Mesodermal cell (in vitro differentiated cells): Measurements from ENCODE around the gene TIAM1.

Experiments used
- H3K27ac ChIP-seq: 2 replicates; pipeline ENCODE4 v1.7.0; 2013; ENCODE audit warnings: mild to moderate bottlenecking, low read depth, low read length, moderate library complexity; ENCODE audit not compliant: severe bottlenecking
- H3K36me3 ChIP-seq: 2 replicates; pipeline ENCODE4 v1.7.1; 2013; ENCODE audit warnings: mild to moderate bottlenecking, low read length, moderate library complexity; ENCODE audit not compliant: control insufficient read depth, insufficient read depth
- H3K4me1 ChIP-seq: one replicate; pipeline ENCODE4 v1.7.1; 2013; ENCODE audit warnings: mild to moderate bottlenecking, low read length; ENCODE audit not compliant: insufficient read depth, control insufficient read depth, poor library complexity, severe bottlenecking
- H3K4me3 ChIP-seq: 2 replicates; pipeline ENCODE4 v1.7.0; 2013; ENCODE audit warnings: low read length, control low read depth, mild to moderate bottlenecking; ENCODE audit not compliant: insufficient read depth, poor library complexity, severe bottlenecking; ENCODE audit errors: extremely low read depth
- H3K9me3 ChIP-seq: 2 replicates; pipeline ENCODE4 v1.7.1; 2013; ENCODE audit warnings: mild to moderate bottlenecking, low read length, moderate library complexity; ENCODE audit not compliant: control insufficient read depth
- WGBS, 2 experiments: methylation state at CpG; one replicate each; pipeline ENCODE4 v1.1.5; 2013; ENCODE audit warnings: missing lambda C conversion rate in 2 of 2; ENCODE audit not compliant: insufficient coverage in 2 of 2; 5-methylcytosine and 5-hydroxymethylcytosine counted together

Gene TIAM1

DNA sequence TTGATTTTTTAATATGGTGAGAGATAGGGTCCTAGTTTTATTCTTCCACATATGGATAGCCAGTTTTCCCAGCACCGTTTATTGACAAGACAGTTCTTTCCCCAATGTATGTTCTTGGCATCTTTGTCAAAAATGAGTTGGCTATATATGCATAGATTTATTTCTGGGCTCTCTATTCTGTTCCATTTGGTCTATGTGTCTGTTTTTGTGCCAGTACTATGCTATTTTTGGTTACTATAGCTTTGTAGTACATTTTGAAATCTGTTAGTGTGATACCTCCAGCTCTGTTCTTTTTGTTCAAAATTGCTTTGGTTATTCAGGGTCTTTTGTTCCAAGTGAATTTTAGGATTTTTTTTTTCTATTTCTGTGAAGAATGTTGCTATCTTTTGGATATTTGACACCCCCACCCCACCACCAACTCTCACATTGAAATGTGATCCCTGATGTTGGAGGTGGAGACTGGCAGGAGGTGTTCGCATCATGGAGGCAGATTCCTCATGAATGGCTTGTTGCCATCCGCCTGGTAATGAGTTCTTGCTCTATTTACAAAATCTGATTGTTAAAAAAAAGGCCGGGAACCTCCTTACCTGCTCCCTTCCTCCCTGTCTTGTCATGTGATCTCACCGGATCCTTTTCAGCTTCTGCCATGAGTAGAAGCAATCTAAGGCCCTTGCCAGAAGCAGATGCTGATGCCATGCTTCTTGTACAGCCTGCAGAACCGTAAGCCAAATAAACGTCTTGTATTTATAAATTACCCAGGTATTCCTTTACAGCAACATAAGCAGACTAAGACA lies 251.0 kb downstream of the TIAM1 start:
- no peak overlapping the region for H3K4me3 ChIP-seq
- H3K27ac ChIP-seq: no peak overlapping the region
- WGBS, 2 experiments: 84 to 93% methylated on average over 4 of the region's 7 CpGs
- H3K4me1 ChIP-seq: no peaks in the 10 kb centered on the region
- no peaks in the 10 kb centered on the region for H3K36me3 ChIP-seq
- no peaks in the 10 kb centered on the region for H3K9me3 ChIP-seq

DNA sequence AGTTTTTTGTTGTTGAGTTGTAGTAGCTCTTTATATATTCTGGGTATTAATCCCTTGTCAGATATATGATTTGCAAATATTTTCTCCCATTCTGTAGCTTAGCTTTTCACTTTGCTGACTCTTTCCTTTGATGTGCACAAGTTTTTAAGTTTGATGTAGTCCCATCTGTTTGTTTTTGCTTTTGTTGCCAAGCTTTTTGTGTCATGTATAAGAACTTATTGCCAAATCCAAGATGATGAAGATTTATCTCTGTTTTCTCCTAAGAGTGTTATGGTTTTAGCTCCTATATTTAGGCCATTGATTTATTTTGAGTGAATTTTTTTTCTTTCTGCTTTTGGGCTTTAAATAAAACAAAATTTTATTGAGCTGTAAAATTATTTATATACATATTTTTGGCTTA lies 253.7 kb downstream of the TIAM1 start:
- no peaks in the 10 kb centered on the region for H3K4me1 ChIP-seq
- no peak overlapping the region for H3K4me3 ChIP-seq
- H3K9me3 ChIP-seq: no peaks in the 10 kb centered on the region
- no peaks in the 10 kb centered on the region for H3K36me3 ChIP-seq
- H3K27ac ChIP-seq: no peak overlapping the region

DNA sequence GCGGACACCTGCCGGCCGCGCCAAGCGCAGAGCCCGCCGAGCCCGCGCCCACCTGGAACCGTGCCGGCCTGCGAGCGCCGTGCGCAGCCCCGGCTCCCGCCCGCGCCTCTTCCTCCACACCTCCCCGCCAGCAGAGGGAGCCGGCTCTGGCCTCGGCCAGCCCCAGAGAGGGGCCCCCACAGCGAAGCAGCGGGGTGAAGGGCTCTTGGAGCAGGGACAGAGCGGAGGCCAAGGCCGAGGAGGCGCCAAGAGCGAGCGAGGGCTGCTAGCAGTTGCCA lies 255.6 kb downstream of the TIAM1 start:
- WGBS, 2 experiments: 76 to 94% methylated on average over 11 to 24 of the region's 29 CpGs
- no peaks in the 10 kb centered on the region for H3K9me3 ChIP-seq
- no peak overlapping the region for H3K4me3 ChIP-seq
- no peaks in the 10 kb centered on the region for H3K4me1 ChIP-seq
- no peaks in the 10 kb centered on the region for H3K36me3 ChIP-seq
- no peak overlapping the region for H3K27ac ChIP-seq

DNA sequence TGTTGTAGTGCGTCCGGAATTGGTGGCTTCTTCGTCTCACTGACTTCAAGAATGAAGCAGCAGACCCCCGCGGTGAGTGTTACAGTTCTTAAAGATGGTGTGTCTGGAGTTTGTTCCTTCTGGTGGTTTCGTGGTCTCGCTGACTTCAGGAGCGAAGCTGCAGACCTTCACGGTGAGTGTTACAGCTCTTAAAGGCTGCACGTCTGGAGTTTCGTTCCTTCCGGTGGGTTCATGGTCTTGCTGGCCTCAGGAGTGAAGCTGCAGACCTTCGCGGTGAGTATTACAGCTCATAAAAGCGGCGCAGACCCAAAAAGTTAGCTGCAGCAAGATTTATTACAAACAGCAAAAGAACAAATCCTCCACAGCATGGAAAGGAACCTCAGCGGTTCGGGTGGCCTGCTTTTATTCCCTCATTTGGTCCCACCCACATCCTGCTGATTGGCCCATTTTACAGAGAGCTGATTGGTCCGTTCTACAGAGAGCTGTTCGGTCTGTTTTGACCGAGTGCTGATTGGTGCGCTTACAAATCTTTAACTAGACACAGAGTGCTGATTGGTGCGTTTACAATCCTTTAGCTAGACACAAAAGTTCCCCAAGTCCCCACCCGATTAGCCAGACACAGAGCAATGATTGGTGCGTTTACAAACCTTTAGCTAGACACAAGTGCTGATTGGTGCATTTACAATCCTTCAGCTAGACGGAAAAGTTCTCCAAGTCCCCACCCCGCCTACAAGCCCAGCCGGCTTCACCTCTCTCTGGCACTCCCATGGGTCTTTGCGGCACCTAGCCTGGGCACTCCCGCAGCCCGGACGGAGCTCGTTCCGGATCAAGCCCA lies 256.2 kb downstream of the TIAM1 start:
- H3K36me3 ChIP-seq: no peaks in the 10 kb centered on the region
- no peak overlapping the region for H3K4me3 ChIP-seq
- 89 to 91% methylated on average over 25 to 34 of the region's 34 CpGs for WGBS, 2 experiments

DNA sequence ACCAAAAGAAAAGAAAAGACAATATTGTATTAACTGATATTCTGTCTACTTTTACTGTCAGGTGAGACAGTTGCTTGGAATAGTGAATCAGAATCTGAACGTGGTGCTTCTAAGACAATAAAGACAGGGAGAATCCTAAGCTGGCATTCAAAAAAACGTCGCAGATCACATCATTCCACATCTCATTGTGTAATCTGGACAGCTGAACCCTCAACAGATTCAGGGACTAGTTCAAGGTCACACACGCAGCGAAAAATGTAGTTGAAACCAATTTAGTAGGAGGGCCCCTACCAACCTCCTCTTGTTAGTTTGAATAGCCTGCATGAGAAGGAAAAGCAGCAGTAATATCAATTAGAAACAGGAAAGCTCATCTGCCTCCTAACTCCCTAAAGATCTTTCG lies 259.4 kb downstream of the TIAM1 start:
- WGBS, 2 experiments: 90 to 94% methylated on average over 2 to 4 of the region's 6 CpGs
- no peak overlapping the region for H3K27ac ChIP-seq
- no peaks in the 10 kb centered on the region for H3K9me3 ChIP-seq
- H3K36me3 ChIP-seq: no peaks in the 10 kb centered on the region
- no peak overlapping the region for H3K4me3 ChIP-seq
- no peaks in the 10 kb centered on the region for H3K4me1 ChIP-seq

More for the DNA sequence above, 256.2 kb downstream of the TIAM1 start:
- no peak overlapping the region for H3K27ac ChIP-seq
- H3K9me3 ChIP-seq: no peaks in the 10 kb centered on the region
- H3K4me1 ChIP-seq: no peaks in the 10 kb centered on the region

DNA sequence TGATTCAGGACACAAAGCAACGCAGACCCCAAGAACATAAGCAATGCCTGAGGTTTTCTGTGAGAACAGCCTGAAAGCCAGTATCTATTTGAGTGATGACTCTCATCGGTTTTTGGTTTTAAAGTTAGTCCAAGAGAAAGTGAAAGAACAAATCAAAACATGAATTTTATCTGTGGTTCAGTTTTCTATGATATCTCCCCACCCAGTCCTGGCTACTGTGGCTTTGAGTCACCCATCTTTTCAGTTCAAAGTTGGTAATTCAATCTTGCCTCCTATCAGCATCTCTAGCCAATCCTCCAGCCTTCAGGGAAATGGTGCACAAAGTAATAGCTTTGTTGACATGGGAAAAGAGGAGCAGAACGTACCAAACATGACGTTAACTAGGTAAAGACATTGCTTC lies 265.3 kb downstream of the TIAM1 start:
- Histone ChIP-seq H3K36me3 (no peaks in the 10 kb centered on the region), H3K27ac (no peak overlapping the region), H3K4me3 (no peak overlapping the region), H3K4me1 (no peaks in the 10 kb centered on the region), H3K9me3 (no peaks in the 10 kb centered on the region)
- WGBS, 2 experiments: 78 to 85% methylated on average over 3 of the region's 4 CpGs

DNA sequence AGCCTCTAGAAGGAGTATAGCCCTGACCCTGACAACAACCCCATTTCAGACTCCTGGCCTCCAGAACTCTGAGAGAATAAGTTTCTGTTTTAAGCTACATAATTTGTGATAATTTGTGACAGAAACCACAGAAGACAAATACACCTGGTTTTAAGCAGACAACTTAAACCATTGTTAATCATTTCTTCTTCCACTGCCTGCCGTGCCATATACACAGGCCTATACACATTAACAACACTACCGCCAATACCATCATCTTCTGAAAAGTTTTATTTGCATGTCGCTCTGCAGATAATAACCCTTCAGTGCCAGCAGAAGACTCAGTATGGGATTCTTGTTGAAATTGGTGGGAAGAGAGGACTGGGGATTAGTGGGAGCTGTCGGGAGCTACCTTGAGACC lies 265.8 kb downstream of the TIAM1 start:
- Histone ChIP-seq H3K27ac (no peak overlapping the region), H3K36me3 (no peaks in the 10 kb centered on the region), H3K4me1 (no peaks in the 10 kb centered on the region), H3K4me3 (no peak overlapping the region), H3K9me3 (no peaks in the 10 kb centered on the region)
- WGBS, 2 experiments: 78 to 100% methylated on average over 1 to 3 of the region's 4 CpGs

DNA sequence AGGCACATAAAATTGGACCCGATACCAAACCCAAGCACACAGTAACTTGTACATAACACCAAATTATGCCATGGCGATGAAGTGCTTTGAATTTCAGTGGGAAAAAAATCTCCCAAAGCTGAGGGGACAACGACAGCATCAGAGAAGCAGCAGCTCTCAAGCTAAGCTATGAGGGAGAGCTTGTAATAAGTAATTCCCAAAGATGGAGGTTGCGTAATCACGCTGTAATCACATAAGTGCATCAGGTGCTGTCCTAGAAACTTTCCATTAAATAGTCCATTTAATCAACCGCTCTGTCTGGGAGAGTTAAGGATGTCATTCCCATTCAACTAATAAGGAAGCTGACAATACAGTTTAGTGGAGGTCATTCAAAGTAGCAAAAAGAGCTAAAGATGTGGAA lies 268.2 kb downstream of the TIAM1 start:
- Histone ChIP-seq H3K9me3 (no peaks in the 10 kb centered on the region), H3K4me1 (no peaks in the 10 kb centered on the region), H3K4me3 (no peak overlapping the region), H3K27ac (no peak overlapping the region), H3K36me3 (no peaks in the 10 kb centered on the region)
- WGBS, 2 experiments: 100% methylated on average over 1 of the region's 6 CpGs; no CpG with 5 or more reads in 1 of the 2 experiments

DNA sequence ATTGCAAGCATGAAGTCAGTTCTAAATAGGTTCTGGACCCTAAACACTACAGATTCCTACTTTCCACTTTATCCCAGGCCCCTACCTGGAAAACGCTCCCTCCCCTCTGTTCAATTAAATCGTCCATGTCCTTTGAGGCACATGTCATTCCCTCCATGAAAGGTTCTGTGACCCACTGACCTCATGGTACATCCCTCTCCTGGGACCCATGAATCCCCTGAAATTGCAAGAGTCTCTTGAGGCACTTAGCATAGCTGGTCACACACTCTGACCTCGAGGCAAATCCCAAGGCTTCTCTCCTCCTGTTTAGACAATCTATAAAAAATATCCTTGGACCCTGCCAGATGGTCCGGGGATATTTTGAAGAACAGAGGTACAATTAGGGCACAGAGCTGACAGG lies 271.5 kb downstream of the TIAM1 start:
- Histone ChIP-seq H3K27ac (no peak overlapping the region), H3K9me3 (no peaks in the 10 kb centered on the region), H3K4me1 (no peaks in the 10 kb centered on the region), H3K4me3 (no peak overlapping the region), H3K36me3 (no peaks in the 10 kb centered on the region)
- 66 to 79% methylated on average over 2 to 3 of the region's 4 CpGs for WGBS, 2 experiments
